Gastrocnemius medialis (tissue), 4 donors: Measurements from ENCODE around the gene CRTAC1.

ENCODE experiments used
- POLR2A ChIP-seq, 2 donors: fragments of 450-650 bp; IDR thresholded peaks; one replicate each; pipeline ENCODE4 v1.6.1; 2017; ENCODE audit warnings: antibody characterized with exemption in 2 of 2, mild to moderate bottlenecking in 2 of 2, moderate library complexity in 2 of 2
- TF ChIP-seq, protein P1 (sequence below), 5 experiments: fragments of 450-650 bp in 3 of 5; fragments of 200-600 bp in 2 of 5; sonication (generic) in 2 of 5; IDR thresholded peaks in 4 of 5; conservative IDR thresholded peaks in 1 of 5; 1 replicate in 4 of 5; 2 replicates in 1 of 5; pipeline ENCODE4 v1.5.1; 2016 to 2019; ENCODE audit warnings: antibody characterized with exemption in 5 of 5, mild to moderate bottlenecking in 3 of 5, moderate library complexity in 3 of 5

DNA sequence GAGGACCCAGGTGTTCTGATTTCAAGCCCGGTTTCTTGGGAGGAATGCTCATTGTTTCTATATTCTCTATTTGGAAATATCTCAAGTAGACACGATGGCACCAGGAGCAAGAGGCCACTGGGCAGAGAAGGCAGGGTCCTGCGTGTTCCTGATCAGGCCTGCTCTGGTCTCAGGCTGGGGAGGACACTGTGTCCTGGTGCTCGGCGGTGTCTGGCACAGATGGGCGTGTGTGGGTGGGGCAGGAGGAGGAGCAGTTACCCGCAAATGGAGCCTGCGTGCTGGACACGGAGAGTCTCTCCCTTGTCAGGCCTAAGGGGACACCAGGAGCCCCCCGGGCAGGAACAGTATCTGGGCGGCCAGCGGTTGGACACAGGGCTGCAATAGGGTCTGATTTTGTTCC lies 206.7 kb downstream of the CRTAC1 start:
- TF ChIP-seq, protein P1, sequence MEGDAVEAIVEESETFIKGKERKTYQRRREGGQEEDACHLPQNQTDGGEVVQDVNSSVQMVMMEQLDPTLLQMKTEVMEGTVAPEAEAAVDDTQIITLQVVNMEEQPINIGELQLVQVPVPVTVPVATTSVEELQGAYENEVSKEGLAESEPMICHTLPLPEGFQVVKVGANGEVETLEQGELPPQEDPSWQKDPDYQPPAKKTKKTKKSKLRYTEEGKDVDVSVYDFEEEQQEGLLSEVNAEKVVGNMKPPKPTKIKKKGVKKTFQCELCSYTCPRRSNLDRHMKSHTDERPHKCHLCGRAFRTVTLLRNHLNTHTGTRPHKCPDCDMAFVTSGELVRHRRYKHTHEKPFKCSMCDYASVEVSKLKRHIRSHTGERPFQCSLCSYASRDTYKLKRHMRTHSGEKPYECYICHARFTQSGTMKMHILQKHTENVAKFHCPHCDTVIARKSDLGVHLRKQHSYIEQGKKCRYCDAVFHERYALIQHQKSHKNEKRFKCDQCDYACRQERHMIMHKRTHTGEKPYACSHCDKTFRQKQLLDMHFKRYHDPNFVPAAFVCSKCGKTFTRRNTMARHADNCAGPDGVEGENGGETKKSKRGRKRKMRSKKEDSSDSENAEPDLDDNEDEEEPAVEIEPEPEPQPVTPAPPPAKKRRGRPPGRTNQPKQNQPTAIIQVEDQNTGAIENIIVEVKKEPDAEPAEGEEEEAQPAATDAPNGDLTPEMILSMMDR (IDR thresholded peaks at IDR 0.05 in 4 of 5, conservative IDR thresholded peaks at IDR 0.05 in 1 of 5) = no peak
- TF ChIP-seq POLR2A (IDR thresholded peaks at IDR 0.05) = peak; percentile 64 to 81
